ENCODE results near the gene SLC6A6.

DNA sequence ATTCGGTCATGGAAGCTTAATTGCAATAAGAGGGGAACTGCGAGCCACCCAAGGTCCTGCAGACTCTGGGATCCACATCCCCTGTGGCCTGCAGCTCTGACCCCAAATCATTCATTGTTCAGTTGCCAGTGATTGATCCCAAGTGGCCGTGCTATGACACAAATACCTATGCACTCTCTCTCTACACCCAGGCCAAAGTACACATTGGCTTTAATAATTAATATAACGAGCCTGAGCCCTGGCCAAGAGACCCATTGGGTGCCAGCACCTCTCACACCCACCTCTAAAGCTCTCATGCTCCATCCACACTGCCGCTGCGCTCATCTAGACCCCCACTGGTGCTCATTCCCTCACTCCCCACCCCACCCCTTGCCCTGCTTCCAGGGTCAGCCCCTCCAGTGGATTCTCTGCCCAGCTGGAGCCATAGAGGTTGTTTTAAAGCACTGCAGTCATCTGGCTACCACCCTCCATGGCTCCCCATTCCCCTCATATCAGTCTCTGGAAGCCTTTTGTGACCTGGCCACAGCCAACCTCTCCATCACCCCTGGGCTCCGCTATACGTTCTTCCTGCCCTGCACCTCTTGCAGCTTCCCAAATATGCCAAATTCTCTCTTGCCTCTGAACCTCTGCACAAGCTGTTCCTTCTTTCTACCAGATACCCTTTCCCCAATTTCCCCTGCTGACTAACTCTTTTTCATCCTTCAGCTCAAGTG, 37.7 kb upstream of the SLC6A6 start:
- TF ChIP-seq, protein P1, sequence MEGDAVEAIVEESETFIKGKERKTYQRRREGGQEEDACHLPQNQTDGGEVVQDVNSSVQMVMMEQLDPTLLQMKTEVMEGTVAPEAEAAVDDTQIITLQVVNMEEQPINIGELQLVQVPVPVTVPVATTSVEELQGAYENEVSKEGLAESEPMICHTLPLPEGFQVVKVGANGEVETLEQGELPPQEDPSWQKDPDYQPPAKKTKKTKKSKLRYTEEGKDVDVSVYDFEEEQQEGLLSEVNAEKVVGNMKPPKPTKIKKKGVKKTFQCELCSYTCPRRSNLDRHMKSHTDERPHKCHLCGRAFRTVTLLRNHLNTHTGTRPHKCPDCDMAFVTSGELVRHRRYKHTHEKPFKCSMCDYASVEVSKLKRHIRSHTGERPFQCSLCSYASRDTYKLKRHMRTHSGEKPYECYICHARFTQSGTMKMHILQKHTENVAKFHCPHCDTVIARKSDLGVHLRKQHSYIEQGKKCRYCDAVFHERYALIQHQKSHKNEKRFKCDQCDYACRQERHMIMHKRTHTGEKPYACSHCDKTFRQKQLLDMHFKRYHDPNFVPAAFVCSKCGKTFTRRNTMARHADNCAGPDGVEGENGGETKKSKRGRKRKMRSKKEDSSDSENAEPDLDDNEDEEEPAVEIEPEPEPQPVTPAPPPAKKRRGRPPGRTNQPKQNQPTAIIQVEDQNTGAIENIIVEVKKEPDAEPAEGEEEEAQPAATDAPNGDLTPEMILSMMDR (IDR thresholded peaks at IDR 0.05; ENCODE audit: borderline replicate concordance, extremely low read depth, low read length, poor library complexity, severe bottlenecking): no peak
- no peak for TF ChIP-seq EZH2 (IDR thresholded peaks at IDR 0.05; ENCODE audit: borderline replicate concordance, low read depth, low read length, severe bottlenecking)
